Activated T-cell treated with anti-CD3 and anti-CD28 coated beads for 4 hours (primary cell): ENCODE measurements around the gene APOA5.
"Not testable (repeated sequence)": the region's sequence is repeated elsewhere in the genome, so short reads cannot be mapped to it uniquely, and the experiment has no call there.

Source experiments
- DNase-seq: peaks from one replicate; pipeline ENCODE4 v3.0.0-alpha.2; 2020

APOA5 gene

GRCh38 chr11:116827461-116827860 is 35.8 kb upstream of the APOA5 start:
- no peak for DNase-seq

- no peak for DNase-seq
These were observed 35.2 kb upstream of the APOA5 start for GRCh38 chr11:116826751-116827431.

GRCh38 chr11:116825854-116826750 is 34.4 kb upstream of the APOA5 start:
- no peak for DNase-seq

- no peak for DNase-seq
These were observed 33.8 kb upstream of the APOA5 start for GRCh38 chr11:116825434-116825833.

GRCh38 chr11:116823031-116823843 is 31.6 kb upstream of the APOA5 start, which contains the start of gene APOA4:
Gene APOA4 (minus strand): TSS chr11:116823304. CDS start chr11:116823191, 113 bp downstream.
- no peak for DNase-seq

GRCh38 chr11:116822575-116822974 is 30.9 kb upstream of the APOA5 start:
- no peak for DNase-seq

- no peak for DNase-seq
These were observed 29.6 kb upstream of the APOA5 start for GRCh38 chr11:116821050-116821918.

GRCh38 chr11:116819049-116819448 is 27.4 kb upstream of the APOA5 start:
- DNase-seq: no peak

- DNase-seq: no peak
These were observed 22.8 kb upstream of the APOA5 start for GRCh38 chr11:116814502-116814901.

GRCh38 chr11:116813781-116814471 is 22.2 kb upstream of the APOA5 start:
- DNase-seq: no peak

GRCh38 chr11:116813170-116813569 is 21.5 kb upstream of the APOA5 start:
- no peak for DNase-seq

GRCh38 chr11:116812109-116812508 is 20.4 kb upstream of the APOA5 start:
- DNase-seq: no peak

- no peak for DNase-seq
These were observed 19.5 kb upstream of the APOA5 start for GRCh38 chr11:116811194-116811593.

GRCh38 chr11:116808262-116809175 is 16.8 kb upstream of the APOA5 start:
- DNase-seq: no peak

GRCh38 chr11:116807601-116808261 is 16.1 kb upstream of the APOA5 start:
- DNase-seq: no peak

GRCh38 chr11:116804001-116804400 is 12.3 kb upstream of the APOA5 start:
- DNase-seq: no peak

GRCh38 chr11:116801662-116802061 is 10.0 kb upstream of the APOA5 start:
- not testable (repeated sequence) for DNase-seq

GRCh38 chr11:116800610-116801009 is 8.9 kb upstream of the APOA5 start:
- no peak for DNase-seq

GRCh38 chr11:116798368-116798767 is 6.7 kb upstream of the APOA5 start:
- no peak for DNase-seq

- DNase-seq: no peak
These were observed 6.1 kb upstream of the APOA5 start for GRCh38 chr11:116797816-116798215.
